ENCODE measurements around the gene KLHDC9. TPM values are rescaled to one million over a fixed set of nuclear protein-coding genes. Genes with fewer than 3 reads are reported as not detected.

Gene KLHDC9
- polyA plus RNA-seq, 2 of the 4 experiments (the other 2 are of a cell fraction), result 1.2 to 3.6 TPM

DNA sequence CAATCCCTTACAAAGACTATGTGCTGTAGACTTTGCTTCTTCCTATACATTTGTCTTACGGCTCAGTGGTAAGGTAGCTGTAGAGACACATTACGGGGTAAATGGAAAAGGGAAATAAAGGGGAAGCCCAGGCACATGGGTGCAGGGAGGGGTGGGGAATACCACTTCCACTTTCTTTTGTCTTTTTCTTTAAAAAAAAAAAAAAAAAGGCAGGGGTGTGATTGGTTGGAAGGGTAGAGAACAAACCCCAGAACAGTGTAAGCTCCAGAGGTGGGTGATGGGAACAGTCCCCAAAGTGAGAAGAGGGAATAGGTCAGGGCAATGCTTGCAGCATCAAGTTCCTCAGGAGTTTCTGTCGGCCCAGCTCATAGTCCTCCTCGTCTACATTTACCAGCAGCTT lies 23.7 kb downstream of the KLHDC9 start:
- Histone ChIP-seq H3K9me3 (no peaks in the 10 kb centered on the region), H3K4me1 (peaks cover 17% of the 10 kb centered on the region), H3K4me3 (no peak overlapping the region), H3K4me2 (no peak overlapping the region), H3K27ac (no peak overlapping the region)
- FAIRE-seq, result no peak
- DNase-seq (ENCODE audit: low read depth in 1 of 2, low spot score in 1 of 2), result no peak
- POLR2A ChIA-PET, result interaction anchor here (2.0 kb wide), 1 partner anchor 11 kb away, joined by 10 read pairs; the partner anchor contains the start of gene DEDD
- 83% methylated on average over 4 of the region's 4 CpGs for WGBS (ENCODE audit: missing lambda C conversion rate)
- CTCF ChIA-PET, result interaction anchor here (1.0 to 1.3 kb wide), 4 partner anchors 13 to 253 kb away, joined by 3 to 6 read pairs (median 3); no protein-coding TSS in a partner anchor
- no peak for TF ChIP-seq FOXS1 (CRISPR knock-in tag; IDR thresholded peaks at IDR 0.05)
- no peak for TF ChIP-seq HOXB13 (CRISPR knock-in tag; IDR thresholded peaks at IDR 0.05; ENCODE audit: low read depth)
- no peak for TF ChIP-seq PHF8 (IDR thresholded peaks at IDR 0.05; ENCODE audit: borderline replicate concordance, low read depth)
- no peak for TF ChIP-seq ESRRA (IDR thresholded peaks at IDR 0.05; ENCODE audit: borderline replicate concordance, low read length)
- TF ChIP-seq MAZ (IDR thresholded peaks at IDR 0.05; ENCODE audit: borderline replicate concordance, low read depth, low read length), result no peak
- no peak for TF ChIP-seq ZSCAN20 (CRISPR knock-in tag; IDR thresholded peaks at IDR 0.05)
- TF ChIP-seq RFX5 (IDR thresholded peaks at IDR 0.05), result no peak
- TF ChIP-seq NFE2L2 (conservative IDR thresholded peaks at IDR 0.05; ENCODE audit: low read length), result no peak
- TF ChIP-seq GATA3 (IDR thresholded peaks at IDR 0.05; ENCODE audit: borderline replicate concordance), result no peak
- TF ChIP-seq CBX2 (IDR thresholded peaks at IDR 0.05; ENCODE audit: borderline replicate concordance, low read depth), result no peak
- TF ChIP-seq, protein P1, sequence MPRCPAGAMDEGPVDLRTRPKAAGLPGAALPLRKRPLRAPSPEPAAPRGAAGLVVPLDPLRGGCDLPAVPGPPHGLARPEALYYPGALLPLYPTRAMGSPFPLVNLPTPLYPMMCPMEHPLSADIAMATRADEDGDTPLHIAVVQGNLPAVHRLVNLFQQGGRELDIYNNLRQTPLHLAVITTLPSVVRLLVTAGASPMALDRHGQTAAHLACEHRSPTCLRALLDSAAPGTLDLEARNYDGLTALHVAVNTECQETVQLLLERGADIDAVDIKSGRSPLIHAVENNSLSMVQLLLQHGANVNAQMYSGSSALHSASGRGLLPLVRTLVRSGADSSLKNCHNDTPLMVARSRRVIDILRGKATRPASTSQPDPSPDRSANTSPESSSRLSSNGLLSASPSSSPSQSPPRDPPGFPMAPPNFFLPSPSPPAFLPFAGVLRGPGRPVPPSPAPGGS (IDR thresholded peaks at IDR 0.05), result no peak
- TF ChIP-seq KDM1A (IDR thresholded peaks at IDR 0.05; ENCODE audit: low read depth), result no peak
- TF ChIP-seq CHD2 (IDR thresholded peaks at IDR 0.05; ENCODE audit: low read length, partially characterized antibody), result no peak
- no peak for TF ChIP-seq CEBPB (IDR thresholded peaks at IDR 0.05)
- no peak for TF ChIP-seq POLR2AphosphoS2 (conservative IDR thresholded peaks at IDR 0.05; ENCODE audit: low read length)
- no peak for TF ChIP-seq REST (IDR thresholded peaks at IDR 0.05)
- no peak for TF ChIP-seq SMC3 (IDR thresholded peaks at IDR 0.05)
- TF ChIP-seq, protein P2, sequence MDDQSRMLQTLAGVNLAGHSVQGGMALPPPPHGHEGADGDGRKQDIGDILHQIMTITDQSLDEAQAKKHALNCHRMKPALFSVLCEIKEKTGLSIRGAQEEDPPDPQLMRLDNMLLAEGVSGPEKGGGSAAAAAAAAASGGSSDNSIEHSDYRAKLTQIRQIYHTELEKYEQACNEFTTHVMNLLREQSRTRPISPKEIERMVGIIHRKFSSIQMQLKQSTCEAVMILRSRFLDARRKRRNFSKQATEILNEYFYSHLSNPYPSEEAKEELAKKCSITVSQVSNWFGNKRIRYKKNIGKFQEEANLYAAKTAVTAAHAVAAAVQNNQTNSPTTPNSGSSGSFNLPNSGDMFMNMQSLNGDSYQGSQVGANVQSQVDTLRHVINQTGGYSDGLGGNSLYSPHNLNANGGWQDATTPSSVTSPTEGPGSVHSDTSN (IDR thresholded peaks at IDR 0.05), result no peak
- TF ChIP-seq ZNF302 (CRISPR knock-in tag; IDR thresholded peaks at IDR 0.05), result no peak
- ATAC-seq, result no peak

DNA sequence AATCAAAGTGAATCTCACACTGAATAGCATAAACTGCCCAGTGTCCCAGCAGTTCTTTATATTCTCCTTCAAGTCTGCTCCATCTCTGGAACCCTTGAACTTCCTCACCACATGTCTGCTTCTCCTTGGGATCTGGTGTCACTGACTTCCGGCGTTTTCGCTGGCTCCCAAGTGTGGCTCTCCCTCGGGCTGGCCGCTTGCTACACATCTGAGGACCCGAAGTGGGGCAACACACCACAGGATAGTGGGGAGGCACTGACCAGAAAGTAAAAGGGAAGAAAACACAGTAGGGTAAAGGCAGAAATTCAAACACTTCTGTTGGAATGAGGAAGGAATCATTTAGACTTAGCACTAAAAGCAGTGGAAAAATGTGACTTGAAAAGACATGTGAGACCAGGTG lies 24.8 kb downstream of the KLHDC9 start:
- ATAC-seq (no peak), DNase-seq (ENCODE audit: low read depth in 1 of 2, low spot score in 1 of 2) (no peak), FAIRE-seq (no peak)
- H3K27ac ChIP-seq, result no peak overlapping the region
- ChIA-PET CTCF (interaction anchor here (0.9 to 1.2 kb wide), 2 partner anchors 12 to 25 kb away, joined by 3 read pairs; partner anchors contain the start of gene KLHDC9), POLR2A (interaction anchor here (1.5 kb wide), 1 partner anchor 9 kb away, joined by 3 read pairs; the partner anchor contains the start of gene DEDD)
- 92% methylated on average over 6 of the region's 6 CpGs for WGBS (ENCODE audit: missing lambda C conversion rate)
- no peak overlapping the region for H3K4me2 ChIP-seq
- peaks cover 16% of the 10 kb centered on the region for H3K4me1 ChIP-seq
- H3K4me3 ChIP-seq, result no peak overlapping the region
- no peaks in the 10 kb centered on the region for H3K9me3 ChIP-seq
- TF ChIP-seq JUN (IDR thresholded peaks at IDR 0.05) (no peak), RAD21 (conservative IDR thresholded peaks at IDR 0.05 in 1 of 2, IDR thresholded peaks at IDR 0.05 in 1 of 2) (no peak), RNF2 (IDR thresholded peaks at IDR 0.05; ENCODE audit: borderline replicate concordance, low read depth) (no peak), FOSL2 (IDR thresholded peaks at IDR 0.05) (no peak), FOSL2 (CRISPR knock-in tag; IDR thresholded peaks at IDR 0.05) (no peak), GATA3 (IDR thresholded peaks at IDR 0.05; ENCODE audit: borderline replicate concordance) (no peak), KDM5A (IDR thresholded peaks at IDR 0.05) (no peak), REST (IDR thresholded peaks at IDR 0.05) (no peak), FOXS1 (CRISPR knock-in tag; IDR thresholded peaks at IDR 0.05) (no peak), CHD2 (IDR thresholded peaks at IDR 0.05; ENCODE audit: low read length, partially characterized antibody) (no peak), POLR2A (IDR thresholded peaks at IDR 0.05; ENCODE audit: low read length) (no peak), RARB (CRISPR knock-in tag; IDR thresholded peaks at IDR 0.05) (no peak)
- TF ChIP-seq, protein P3, sequence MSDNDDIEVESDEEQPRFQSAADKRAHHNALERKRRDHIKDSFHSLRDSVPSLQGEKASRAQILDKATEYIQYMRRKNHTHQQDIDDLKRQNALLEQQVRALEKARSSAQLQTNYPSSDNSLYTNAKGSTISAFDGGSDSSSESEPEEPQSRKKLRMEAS (IDR thresholded peaks at IDR 0.05), result no peak
- TF ChIP-seq, protein P4, sequence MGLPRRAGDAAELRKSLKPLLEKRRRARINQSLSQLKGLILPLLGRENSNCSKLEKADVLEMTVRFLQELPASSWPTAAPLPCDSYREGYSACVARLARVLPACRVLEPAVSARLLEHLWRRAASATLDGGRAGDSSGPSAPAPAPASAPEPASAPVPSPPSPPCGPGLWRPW (IDR thresholded peaks at IDR 0.05), result no peak

All from A549 (cell line).